Measurements from ENCODE around the gene DLG2.

GRCh38 chr11:84899740-84900139 lies 727.4 kb downstream of the DLG2 start:
- no peak for TF ChIP-seq ZNF512 (tag; IDR thresholded peaks at IDR 0.05)
- TF ChIP-seq POLR2A (conservative IDR thresholded peaks at IDR 0.05): no peak
- no peak for TF ChIP-seq ZNF24 (IDR thresholded peaks at IDR 0.05)
- TF ChIP-seq ZFX (CRISPR knock-in tag; IDR thresholded peaks at IDR 0.05): no peak
- no peak for TF ChIP-seq CEBPB (tag; IDR thresholded peaks at IDR 0.05)
- no peak for TF ChIP-seq TCF7 (IDR thresholded peaks at IDR 0.05; ENCODE audit: borderline replicate concordance)
- no peak for TF ChIP-seq ZNF224 (CRISPR knock-in tag; IDR thresholded peaks at IDR 0.05)

All from K562 (cell line).